Measurements from ENCODE around the gene MAP3K1.

MAP3K1 gene

GRCh38 chr5:56850423-56850822, 35.1 kb downstream of the MAP3K1 start:
- no peak for DNase-seq

- no peak for DNase-seq
These were observed 36.1 kb downstream of the MAP3K1 start for GRCh38 chr5:56851258-56851941.

DNA sequence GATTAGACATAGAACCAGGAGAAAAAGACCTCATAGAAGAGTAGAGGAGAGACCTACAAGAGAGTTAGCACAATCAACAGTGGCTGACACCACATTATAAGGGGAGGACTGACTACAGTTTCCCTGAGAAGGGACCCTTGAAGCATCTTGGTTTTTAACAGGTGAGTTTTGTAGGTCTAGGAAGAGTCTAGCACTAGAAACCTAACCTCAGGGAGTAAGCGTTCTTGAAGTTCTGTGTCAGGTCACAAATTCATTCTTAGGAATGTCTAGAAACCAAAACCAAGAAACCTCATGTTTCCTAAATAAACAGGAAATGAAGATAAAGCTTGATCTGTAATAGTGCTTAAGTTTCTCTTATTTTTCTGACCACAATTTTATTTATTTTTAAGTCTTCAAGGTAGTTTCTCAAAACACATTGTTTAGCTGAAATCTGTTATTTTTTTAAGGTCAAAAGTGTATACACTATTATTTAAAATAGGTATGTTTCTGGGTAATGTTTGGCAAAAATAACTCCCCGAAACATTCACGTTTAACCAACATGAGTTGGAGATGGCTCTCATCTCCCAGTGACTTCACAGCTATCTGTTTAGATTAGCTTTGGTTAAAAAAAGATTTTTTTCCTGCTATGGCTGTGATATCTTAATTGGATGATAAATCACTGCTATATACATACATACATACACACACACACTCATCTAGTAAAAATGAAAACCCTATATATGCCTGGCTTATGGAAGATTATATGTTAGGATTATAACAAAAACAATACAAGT, 37.1 kb downstream of the MAP3K1 start:
- DNase-seq, result peak; percentile 42

GRCh38 chr5:56853698-56854097, 38.3 kb downstream of the MAP3K1 start:
- DNase-seq, result no peak

GRCh38 chr5:56854920-56855319, 39.6 kb downstream of the MAP3K1 start:
- DNase-seq, result no peak

DNA sequence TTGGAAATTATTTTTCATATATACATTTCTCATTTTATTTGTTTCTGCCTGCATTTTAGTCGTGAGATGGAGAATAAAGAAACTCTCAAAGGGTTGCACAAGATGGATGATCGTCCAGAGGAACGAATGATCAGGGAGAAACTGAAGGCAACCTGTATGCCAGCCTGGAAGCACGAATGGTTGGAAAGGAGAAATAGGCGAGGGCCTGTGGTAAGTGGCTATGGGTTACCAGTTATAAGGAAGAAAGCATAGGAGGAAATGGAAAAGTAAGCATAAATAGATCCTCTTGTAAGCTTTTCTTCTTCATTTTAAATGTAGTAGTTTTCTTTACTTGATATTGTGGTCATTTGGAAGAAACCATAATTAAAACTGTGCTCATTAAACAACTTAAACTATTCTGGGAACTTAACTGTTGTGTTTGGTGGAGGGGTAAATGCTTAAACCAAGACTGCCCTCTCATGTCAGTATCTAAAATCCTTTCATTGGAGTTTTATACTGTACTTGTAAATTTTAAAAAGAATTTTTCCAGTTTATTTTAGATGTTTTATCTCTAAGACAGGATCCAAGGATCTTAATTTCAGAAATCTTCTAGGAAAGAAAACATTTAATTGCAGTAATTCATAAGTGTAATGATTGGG, 41.3 kb downstream of the MAP3K1 start:
- no peak for DNase-seq

- no peak for DNase-seq
These were observed 43.6 kb downstream of the MAP3K1 start for GRCh38 chr5:56858777-56859442.

GRCh38 chr5:56861893-56862485, 46.6 kb downstream of the MAP3K1 start:
- no peak for DNase-seq

DNA sequence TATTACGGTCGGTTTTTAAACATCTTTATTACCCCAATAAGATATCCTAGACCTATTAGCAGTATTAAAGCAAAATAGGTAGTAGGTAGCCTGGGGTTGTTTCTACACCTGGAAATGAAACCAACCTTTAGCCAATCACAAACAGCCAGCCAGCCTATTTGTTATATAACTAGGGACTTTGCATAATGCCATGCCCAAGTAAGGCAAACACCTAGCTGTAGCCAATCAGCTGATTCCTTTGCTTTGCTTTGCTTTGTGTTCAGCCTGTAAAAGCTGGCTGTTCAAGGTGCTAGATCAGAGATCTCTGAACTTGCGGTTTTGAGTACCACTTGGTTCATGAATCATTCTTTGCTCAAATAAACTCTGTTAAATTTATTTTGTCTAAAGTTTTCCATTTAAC, 47.6 kb downstream of the MAP3K1 start:
- no peak for DNase-seq

DNA sequence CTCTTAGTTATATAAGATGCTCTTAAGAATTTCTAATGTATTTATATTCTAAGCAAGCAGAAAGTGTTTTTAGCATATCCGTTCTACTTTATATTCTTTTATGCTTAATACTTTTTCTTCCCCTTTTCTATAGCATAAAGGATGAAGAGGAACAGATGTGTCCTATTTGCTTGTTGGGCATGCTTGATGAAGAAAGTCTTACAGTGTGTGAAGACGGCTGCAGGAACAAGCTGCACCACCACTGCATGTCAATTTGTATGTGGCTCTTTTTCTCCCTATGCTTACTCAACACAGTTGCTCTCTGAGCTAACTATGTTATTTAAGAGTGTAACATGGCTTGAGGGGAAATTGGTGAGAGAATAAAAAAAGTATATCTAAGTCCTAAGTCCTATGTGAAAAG, 56.4 kb downstream of the MAP3K1 start:
- no peak for DNase-seq

DNA sequence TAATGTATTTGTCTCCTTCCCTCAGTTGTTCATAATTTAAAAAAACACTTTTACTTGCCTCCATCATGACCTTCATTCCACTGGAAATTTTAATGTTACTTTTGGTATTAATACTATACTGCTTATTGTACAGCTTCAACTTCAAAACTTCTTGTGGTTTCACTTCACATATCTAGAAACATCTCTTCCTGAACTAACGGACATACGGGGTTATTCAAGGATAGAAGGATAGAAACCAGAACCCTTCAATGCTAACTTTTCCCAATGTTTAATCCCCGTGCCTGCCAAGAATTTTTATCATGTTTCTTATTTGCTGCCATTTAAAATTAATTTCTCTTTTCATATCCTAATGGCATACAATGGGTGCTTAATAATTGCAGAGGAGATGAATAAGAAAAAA, 57.7 kb downstream of the MAP3K1 start:
- DNase-seq, result no peak

DNA sequence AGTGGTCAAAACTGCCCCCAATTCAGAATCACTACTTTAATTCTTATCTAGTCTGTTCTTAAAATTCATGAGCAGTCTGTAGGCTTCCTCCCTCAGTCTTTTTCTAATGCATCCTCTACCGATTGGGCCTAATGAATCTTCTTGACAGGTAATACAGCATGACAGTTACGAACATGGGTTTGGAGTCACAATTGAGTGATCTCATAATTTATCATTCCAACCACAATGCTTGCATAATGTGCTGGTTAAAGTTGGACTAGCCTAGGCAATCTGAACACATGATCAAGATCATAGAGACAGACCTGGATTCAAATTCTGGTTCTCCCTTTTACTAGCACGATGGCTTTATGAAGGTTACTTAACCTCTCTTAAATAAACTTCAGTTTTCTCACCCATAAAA, 61.0 kb downstream of the MAP3K1 start:
- DNase-seq, result peak; percentile 36

GRCh38 chr5:56881571-56881970, 66.2 kb downstream of the MAP3K1 start:
- no peak for DNase-seq

GRCh38 chr5:56893251-56893951, 78.1 kb downstream of the MAP3K1 start:
- no peak for DNase-seq

- no peak for DNase-seq
These were observed 81.4 kb downstream of the MAP3K1 start for GRCh38 chr5:56896763-56897162.

DNA sequence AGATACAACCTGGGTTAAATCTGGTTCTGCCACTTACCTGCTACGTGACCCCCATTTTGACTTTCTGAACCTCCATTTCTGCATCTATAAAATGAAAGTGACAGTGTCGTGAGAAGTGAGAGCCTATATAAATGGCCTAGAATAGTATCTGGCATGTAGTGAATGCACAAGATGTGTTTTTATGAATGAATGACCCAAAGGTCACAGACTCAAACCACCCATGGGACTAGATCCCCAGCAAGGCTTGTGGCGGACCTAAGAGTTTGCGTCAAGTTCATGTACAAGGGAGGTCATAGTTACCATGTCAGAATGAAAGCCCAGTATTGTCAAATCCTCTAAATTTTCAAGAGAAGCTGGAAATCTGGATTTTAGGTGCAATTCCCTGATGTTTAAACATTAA, 82.9 kb downstream of the MAP3K1 start:
- DNase-seq, result no peak

DNA sequence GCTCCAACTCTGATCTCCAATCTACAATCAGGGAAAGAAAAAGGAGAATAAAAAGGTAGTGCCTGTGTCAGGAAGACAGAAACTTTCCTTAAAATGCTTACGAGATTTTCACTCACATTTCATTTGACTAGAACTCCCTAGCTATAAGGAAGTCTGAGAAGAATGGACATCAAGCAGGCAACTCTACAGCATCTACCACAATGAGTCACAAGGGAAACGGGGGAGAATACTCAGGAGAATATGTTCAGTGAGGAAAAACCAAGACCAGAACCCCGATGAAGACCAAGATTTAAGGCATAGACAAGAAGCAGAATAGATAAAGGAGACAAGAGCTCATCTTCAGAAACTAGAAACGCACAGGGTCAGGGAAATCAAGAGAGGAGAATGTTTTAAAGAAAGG, 85.0 kb downstream of the MAP3K1 start:
- peak; percentile 47 for DNase-seq

GRCh38 chr5:56900858-56901578, 85.7 kb downstream of the MAP3K1 start:
- DNase-seq, result peak; percentile 51

DNA sequence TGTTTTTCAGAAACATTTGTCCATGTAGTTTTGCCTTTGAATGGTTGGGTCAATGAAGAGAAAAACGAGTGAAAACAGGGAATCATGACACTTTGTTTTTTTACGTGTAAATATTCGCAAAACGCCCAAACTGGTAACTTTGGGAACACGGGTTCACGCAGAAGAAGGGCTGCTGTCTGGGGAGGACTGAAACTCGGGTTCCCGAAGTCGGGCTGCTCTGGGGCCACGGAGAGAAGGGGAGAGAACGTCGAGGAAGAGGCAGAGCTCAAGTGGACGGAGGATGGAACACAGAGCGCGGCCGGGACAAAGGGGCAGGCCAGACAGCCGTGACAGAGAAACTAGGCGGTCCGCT, 93.6 kb downstream of the MAP3K1 start:
- DNase-seq, result no peak

DNA sequence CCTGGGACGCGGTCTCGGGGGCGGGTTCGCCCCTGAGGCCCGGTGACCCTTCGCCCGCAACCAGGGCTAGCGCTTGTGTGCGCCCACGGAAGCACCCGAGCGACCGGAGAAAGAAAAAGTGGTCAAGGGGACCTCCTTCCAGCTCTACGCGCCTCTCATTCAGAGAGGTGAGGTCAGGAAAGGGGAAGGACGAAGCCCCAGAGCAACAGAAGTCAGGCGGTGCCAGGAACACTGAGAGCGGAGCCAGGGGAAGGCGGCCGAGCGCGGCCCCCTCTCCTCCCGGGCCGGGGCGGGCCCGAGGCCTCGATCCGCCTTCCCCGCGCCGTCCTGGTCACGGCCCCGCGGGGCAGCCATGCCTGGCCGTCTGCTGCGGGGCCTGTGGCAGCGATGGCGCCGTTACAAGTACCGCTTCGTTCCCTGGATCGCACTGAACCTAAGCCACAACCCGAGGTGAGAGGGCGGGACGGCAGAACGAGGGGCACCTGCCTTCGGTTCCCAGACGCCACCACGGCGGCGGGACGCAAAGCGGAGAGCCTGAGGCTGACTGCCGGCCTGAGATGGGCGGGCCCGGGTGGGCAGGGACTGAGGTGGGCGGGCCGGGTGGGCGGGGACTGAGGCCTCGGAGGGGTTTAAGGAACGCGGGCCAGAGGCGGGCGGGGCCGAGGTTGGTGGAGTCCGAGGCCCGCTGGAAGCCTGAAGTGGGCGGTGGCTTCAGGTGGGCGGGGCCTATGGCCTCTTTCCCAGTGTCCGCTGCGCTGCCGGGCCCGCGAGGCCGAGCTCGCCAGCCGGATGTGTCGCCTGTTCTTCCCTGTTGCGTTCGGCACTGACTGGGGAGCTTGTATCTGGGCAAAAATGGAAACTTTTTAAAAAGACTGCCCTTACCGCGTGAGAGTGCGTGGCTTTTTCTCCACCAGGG, 94.2 kb downstream of the MAP3K1 start, which contains the start of gene SETD9:
Gene SETD9 (plus strand): TSS at position 303 of the 916 bp plus-strand sequence. CDS start 50 bp downstream, at position 353.
- peak; percentile 98 for DNase-seq

All from EL (cell line).